ENCODE data around the gene IARS2.
"Not testable (repeated sequence)": the region's sequence is repeated elsewhere in the genome, so short reads cannot be mapped to it uniquely, and the experiment has no call there.

Gene IARS2

GRCh38 chr1:220169887-220170286, 76.0 kb downstream of the IARS2 start:
- DNase-seq, result not testable (repeated sequence)

GRCh38 chr1:220170836-220171526, 77.0 kb downstream of the IARS2 start:
- no peak for DNase-seq

GRCh38 chr1:220176540-220176939, 82.6 kb downstream of the IARS2 start:
- DNase-seq, result no peak

GRCh38 chr1:220182111-220182510, 88.2 kb downstream of the IARS2 start:
- DNase-seq, result no peak

- DNase-seq, result no peak
These were observed 88.7 kb downstream of the IARS2 start for GRCh38 chr1:220182656-220183055.

- DNase-seq, result no peak
These were observed 90.6 kb downstream of the IARS2 start for GRCh38 chr1:220184506-220184905.

- no peak for DNase-seq
These were observed 92.8 kb downstream of the IARS2 start for GRCh38 chr1:220186752-220187151.

- no peak for DNase-seq
These were observed 94.6 kb downstream of the IARS2 start for GRCh38 chr1:220188538-220188937.

GRCh38 chr1:220189750-220190347, 95.9 kb downstream of the IARS2 start:
- peak; percentile 21 to 50 (median 47) for DNase-seq

GRCh38 chr1:220195701-220196100, 101.8 kb downstream of the IARS2 start:
- DNase-seq, result no peak
